ENCODE results near the gene HOXA9. TPM values are rescaled to one million over a fixed set of nuclear protein-coding genes. Genes with fewer than 3 reads are reported as not detected.
A peak's percentile ranks its signal among the peaks of the same experiment; 100 is the strongest.

The HOXA9 gene
- total RNA-seq, 1 experiment from 2014 or later: 91.0 TPM

DNA sequence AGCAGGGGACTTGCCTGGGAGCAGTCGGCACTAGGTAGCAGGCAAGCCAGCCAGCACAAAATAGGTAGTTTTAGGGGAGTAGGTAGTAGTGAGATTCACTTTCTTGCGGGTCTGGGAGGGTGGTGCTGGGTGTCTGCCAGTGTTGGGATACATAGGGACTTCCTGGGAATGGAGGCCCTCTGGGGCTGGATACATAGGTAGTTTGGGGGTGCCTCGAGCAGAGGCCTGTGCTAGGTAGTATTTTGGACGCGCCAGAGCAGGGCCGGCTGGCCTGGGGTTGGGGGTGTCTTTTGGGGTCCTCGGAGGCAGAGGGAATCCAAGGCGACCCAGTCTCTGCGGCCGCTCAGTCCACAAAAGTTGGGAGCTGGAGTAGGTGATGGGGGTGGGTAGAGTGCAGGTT lies 11.0 kb downstream of the HOXA9 start:
- Histone ChIP-seq H2AFZ (ENCODE audit: low read depth, low read length, poor library complexity, severe bottlenecking) (no peak overlapping the region), H3K4me2 (ENCODE audit: low read length) (no peak overlapping the region), H3K36me3 (ENCODE audit: control insufficient read depth in 1 of 2, insufficient read depth in 2 of 2, low read length in 2 of 2) (no peaks in the 10 kb centered on the region), H3K27me3 (ENCODE audit: insufficient read depth, low read length) (no peaks in the 10 kb centered on the region), H3K9me2 (ENCODE audit: insufficient read depth) (no peaks in the 10 kb centered on the region), H3K27ac (ENCODE audit: low read depth, low read length) (0 out of 2 replicates have a peak overlapping the region, but pooled peaks have one; percentile 91), H3K79me2 (ENCODE audit: insufficient read depth, low read length) (peaks cover 35% of the 10 kb centered on the region), H3K9ac (ENCODE audit: low read length) (no peak overlapping the region), H4K20me1 (ENCODE audit: insufficient read depth) (no peaks in the 10 kb centered on the region), H3K4me3 (replicated peaks in 1 of 2; ENCODE audit: low read depth in 1 of 2, low read length in 2 of 2) (no peak overlapping the region), H3K4me1 (ENCODE audit: control insufficient read depth in 1 of 2, insufficient read depth in 2 of 2, low read length in 2 of 2) (peaks cover 21 to 58% of the 10 kb centered on the region in 2 experiments), H3K9me3 (ENCODE audit: control insufficient read depth in 1 of 2, insufficient read depth in 1 of 2, low read depth in 1 of 2, low read length in 2 of 2) (no peaks in the 10 kb centered on the region)
- ChIA-PET RAD21 (ENCODE audit: low non-redundant PET in 1 of 2, low total read pairs in 2 of 2, uncharacterized antibody in 2 of 2, unreplicated experiment in 2 of 2) (no interaction called here), CTCF (no interaction called here), POLR2A (no interaction called here)
- ATAC-seq: no peak
- TSS peak; percentile 11 for BruUV-seq (replicated peaks)
- intact Hi-C loops (cut with micrococcal nuclease): loop anchor here (5.0 kb wide), 1 partner anchor 302 kb away; no protein-coding TSS in a partner anchor
- no peak for DNase-seq (ENCODE audit: low read depth, low spot score)
- TF ChIP-seq, protein P1, sequence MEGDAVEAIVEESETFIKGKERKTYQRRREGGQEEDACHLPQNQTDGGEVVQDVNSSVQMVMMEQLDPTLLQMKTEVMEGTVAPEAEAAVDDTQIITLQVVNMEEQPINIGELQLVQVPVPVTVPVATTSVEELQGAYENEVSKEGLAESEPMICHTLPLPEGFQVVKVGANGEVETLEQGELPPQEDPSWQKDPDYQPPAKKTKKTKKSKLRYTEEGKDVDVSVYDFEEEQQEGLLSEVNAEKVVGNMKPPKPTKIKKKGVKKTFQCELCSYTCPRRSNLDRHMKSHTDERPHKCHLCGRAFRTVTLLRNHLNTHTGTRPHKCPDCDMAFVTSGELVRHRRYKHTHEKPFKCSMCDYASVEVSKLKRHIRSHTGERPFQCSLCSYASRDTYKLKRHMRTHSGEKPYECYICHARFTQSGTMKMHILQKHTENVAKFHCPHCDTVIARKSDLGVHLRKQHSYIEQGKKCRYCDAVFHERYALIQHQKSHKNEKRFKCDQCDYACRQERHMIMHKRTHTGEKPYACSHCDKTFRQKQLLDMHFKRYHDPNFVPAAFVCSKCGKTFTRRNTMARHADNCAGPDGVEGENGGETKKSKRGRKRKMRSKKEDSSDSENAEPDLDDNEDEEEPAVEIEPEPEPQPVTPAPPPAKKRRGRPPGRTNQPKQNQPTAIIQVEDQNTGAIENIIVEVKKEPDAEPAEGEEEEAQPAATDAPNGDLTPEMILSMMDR (IDR thresholded peaks at IDR 0.05 in 2 of 3, conservative IDR thresholded peaks at IDR 0.05 in 1 of 3; ENCODE audit: borderline replicate concordance in 1 of 3, insufficient read depth in 1 of 3, low read depth in 2 of 3, low read length in 2 of 3): no peak
- TF ChIP-seq CEBPB (IDR thresholded peaks at IDR 0.05; ENCODE audit: low read depth) (no peak), JUND (IDR thresholded peaks at IDR 0.05) (no peak), RAD21 (IDR thresholded peaks at IDR 0.05; ENCODE audit: low read depth) (no peak), YY1 (IDR thresholded peaks at IDR 0.05; ENCODE audit: extremely low read depth, insufficient replicate concordance, low read depth, low read length) (no peak), POLR2A (IDR thresholded peaks at IDR 0.05; ENCODE audit: borderline replicate concordance, extremely low read depth, insufficient read depth, insufficient read length) (no peak), ELF1 (IDR thresholded peaks at IDR 0.05; ENCODE audit: borderline replicate concordance, low read depth) (no peak)
- TF ChIP-seq, protein P2, sequence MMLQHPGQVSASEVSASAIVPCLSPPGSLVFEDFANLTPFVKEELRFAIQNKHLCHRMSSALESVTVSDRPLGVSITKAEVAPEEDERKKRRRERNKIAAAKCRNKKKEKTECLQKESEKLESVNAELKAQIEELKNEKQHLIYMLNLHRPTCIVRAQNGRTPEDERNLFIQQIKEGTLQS (IDR thresholded peaks at IDR 0.05): no peak
- TF ChIP-seq, protein P3, sequence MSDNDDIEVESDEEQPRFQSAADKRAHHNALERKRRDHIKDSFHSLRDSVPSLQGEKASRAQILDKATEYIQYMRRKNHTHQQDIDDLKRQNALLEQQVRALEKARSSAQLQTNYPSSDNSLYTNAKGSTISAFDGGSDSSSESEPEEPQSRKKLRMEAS (IDR thresholded peaks at IDR 0.05): no peak
